Measurements from ENCODE around the gene OBSCN.

DNA sequence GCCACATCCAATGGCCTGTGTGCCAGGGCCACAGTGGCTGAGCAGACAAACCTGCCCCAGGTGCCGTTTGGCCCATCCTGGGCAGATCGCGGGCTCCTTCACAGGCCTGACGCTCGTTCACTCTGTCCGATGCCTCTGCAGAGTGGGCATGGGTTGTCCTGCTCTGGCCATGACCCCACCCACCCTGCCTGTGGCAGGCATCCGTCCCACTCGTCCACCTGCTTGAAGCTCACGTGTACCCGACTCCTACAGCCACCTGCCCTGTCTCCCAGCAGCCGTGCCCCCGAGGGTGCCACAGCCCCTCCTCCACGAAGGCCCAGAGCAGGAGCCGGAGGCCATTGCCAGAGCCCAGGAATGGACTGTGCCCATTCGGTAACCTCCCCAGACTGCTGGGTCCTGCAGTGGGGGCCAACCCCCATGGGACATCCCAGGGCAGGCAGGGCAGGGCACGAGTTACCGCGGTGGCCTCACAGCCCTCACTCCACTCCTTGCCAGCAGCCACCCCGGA lies 156.9 kb downstream of the OBSCN start:
- TF ChIP-seq EZH2phosphoT487 (IDR thresholded peaks at IDR 0.05; ENCODE audit: insufficient read depth, low read depth) (no peak), EZH2 (IDR thresholded peaks at IDR 0.05; ENCODE audit: insufficient read depth, poor library complexity, severe bottlenecking) (no peak)
